GM12801 (cell line): ENCODE measurements around the gene NPC1.

ENCODE experiments used
- TF ChIP-seq, protein P1 (sequence below): IDR thresholded peaks from one replicate; pipeline ENCODE4 v1.5.1; 2011; ENCODE audit warnings: control low read depth; ENCODE audit not compliant: insufficient read length; ENCODE audit errors: extremely low read depth

NPC1 gene

DNA sequence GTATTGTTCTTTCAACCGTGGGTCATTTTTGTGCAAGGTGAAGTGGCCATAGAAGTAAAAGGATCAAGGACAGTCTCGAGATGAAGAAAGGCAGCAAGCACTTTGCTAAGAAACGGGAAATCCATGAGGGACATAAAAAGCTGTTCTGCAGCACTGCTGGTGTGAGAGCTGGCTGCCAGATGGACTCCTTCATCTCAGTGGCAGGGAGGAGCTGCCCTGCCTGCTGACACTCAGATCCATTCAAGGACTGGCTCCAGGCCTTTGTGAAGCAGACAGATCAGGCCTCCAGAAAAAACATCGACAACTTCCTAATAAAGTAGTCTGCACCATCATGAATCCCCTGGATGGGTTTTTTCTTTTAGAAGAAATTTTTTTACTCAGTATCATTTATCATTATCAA, 53.5 kb downstream of the NPC1 start:
- TF ChIP-seq, protein P1, sequence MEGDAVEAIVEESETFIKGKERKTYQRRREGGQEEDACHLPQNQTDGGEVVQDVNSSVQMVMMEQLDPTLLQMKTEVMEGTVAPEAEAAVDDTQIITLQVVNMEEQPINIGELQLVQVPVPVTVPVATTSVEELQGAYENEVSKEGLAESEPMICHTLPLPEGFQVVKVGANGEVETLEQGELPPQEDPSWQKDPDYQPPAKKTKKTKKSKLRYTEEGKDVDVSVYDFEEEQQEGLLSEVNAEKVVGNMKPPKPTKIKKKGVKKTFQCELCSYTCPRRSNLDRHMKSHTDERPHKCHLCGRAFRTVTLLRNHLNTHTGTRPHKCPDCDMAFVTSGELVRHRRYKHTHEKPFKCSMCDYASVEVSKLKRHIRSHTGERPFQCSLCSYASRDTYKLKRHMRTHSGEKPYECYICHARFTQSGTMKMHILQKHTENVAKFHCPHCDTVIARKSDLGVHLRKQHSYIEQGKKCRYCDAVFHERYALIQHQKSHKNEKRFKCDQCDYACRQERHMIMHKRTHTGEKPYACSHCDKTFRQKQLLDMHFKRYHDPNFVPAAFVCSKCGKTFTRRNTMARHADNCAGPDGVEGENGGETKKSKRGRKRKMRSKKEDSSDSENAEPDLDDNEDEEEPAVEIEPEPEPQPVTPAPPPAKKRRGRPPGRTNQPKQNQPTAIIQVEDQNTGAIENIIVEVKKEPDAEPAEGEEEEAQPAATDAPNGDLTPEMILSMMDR = no peak

DNA sequence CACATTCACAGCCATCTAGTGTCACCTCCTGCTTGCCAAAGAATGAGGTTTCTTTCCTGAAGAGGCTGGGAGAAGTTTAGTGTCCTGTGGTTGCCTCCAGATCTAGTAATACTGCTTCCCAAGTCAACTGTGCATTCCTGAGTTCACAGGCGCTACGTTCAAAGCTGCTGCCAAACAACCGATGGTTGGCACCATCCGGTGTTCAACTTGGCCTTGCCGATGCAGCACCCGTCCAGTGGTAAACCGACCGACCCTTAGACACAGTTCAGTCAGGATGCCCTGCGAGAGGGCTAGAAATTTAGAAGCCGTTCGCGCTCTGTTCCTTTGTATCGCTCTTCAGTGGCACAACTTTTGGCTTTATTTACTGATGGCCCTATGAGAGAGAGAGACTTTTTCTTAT, 54.4 kb downstream of the NPC1 start:
- TF ChIP-seq, protein P1 = no peak

DNA sequence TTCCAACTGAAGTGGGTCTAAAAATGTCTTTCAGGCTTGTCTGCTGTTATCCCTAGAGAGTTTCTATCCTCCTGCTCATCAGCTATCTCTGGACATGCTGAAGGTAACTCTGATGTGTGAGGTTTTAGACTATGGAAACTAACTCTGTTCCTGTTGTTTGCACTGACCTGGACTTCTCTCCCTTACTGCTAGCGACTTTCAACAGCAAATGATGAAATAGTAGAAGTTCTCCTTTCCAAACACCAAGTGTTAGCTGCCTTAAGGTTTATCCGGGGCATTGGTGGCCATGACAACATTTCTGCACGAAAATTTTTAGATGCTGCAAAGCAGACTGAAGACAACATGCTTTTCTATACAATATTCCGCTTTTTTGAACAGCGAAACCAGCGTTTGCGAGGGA, 56.1 kb downstream of the NPC1 start:
- TF ChIP-seq, protein P1 = no peak

DNA sequence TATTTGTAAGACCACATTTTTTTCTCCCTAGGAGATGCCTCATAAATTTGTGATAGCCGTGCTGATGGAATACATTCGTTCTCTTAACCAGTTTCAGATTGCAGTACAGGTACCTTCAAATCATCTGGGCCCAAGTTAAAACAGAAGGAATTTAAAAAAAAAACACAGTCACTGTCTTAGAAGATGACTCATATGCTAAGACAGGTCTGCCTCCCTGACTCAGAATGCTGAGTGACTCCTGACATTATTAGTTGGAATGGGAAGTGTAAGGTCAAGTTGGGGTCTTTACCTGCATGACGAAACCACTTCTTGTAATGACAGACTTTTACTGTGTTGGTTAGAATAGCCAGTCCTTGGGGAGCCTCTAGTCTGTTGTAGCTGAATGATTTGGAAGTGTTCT, 56.7 kb downstream of the NPC1 start:
- TF ChIP-seq, protein P1 = no peak

GRCh38 chr18:23528580-23529472, 57.5 kb downstream of the NPC1 start:
- TF ChIP-seq, protein P1 = no peak

DNA sequence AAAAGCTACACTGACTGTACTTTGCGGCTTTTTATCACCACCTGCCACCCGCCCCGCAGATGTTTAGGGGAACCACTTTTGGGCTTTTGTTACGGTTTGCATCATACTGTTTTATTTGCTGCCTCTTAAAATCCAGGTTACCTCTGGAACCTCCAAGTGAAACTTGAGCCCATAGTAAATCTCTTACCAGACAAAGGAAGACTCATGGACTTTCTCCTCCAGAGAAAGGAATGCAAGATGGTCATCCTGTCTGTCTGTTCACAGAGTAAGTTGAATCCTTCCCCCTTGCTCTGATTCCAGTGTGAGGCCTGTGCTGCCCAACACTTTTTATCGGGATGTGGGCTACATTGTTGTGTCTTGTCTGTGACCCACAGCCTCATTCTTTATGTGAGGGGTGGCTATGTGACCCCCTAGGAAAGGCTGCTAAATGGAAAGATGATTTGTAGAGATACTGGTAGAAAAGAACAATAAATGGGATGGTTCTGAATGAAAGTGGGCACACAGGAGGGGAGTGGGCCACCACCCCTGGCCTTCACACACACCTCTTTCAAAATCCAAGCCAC, 59.7 kb downstream of the NPC1 start:
- TF ChIP-seq, protein P1 = no peak

DNA sequence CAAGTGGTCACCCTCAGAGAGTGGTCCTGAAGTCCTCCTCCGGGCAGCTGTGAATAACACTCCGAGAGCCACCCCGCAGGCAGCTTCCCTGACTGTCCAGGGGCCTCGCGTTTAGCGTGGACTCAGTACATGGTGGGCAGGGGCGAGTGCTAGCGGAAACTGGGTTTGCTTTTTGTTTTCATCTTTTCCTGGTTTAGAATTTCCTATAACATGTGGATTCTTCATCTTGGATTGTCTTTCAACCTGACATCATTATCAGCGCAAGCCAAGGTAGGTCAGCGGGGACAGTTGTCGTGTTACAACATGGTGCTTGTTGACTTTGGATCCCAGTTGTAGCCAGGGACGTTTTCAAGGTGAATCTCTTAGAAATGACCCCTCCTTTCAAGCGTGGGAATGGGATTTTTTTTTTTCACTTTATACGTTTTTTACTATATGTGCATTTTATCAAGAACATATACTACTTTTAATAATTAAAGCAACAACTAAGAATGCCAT, 62.0 kb downstream of the NPC1 start:
- TF ChIP-seq, protein P1 = no peak
